Suprapubic skin (tissue), 3 donors: ENCODE results near the gene SRSF10.
"Not testable (repeated sequence)": the region's sequence is repeated elsewhere in the genome, so short reads cannot be mapped to it uniquely, and the experiment has no call there.

Experiments
- EP300 ChIP-seq: sonication (generic); formaldehyde crosslinking; IDR thresholded peaks from one replicate; pipeline ENCODE4 v1.6.1; 2017; ENCODE audit warnings: antibody characterized with exemption
- POLR2A ChIP-seq, 2 donors: fragments of 450-650 bp; IDR thresholded peaks; one replicate each; pipeline ENCODE4 v1.6.1; 2017; ENCODE audit warnings: antibody characterized with exemption in 2 of 2, mild to moderate bottlenecking in 2 of 2, moderate library complexity in 2 of 2
- TF ChIP-seq, protein P1 (sequence below), 2 donors: fragments of 200-600 bp in 1 of 2; fragments of 450-650 bp in 1 of 2; sonication (generic) in 1 of 2; IDR thresholded peaks; one replicate each; pipeline ENCODE4 v1.5.1; 2016 to 2019; ENCODE audit warnings: antibody characterized with exemption in 2 of 2, mild to moderate bottlenecking in 1 of 2, moderate library complexity in 1 of 2

DNA sequence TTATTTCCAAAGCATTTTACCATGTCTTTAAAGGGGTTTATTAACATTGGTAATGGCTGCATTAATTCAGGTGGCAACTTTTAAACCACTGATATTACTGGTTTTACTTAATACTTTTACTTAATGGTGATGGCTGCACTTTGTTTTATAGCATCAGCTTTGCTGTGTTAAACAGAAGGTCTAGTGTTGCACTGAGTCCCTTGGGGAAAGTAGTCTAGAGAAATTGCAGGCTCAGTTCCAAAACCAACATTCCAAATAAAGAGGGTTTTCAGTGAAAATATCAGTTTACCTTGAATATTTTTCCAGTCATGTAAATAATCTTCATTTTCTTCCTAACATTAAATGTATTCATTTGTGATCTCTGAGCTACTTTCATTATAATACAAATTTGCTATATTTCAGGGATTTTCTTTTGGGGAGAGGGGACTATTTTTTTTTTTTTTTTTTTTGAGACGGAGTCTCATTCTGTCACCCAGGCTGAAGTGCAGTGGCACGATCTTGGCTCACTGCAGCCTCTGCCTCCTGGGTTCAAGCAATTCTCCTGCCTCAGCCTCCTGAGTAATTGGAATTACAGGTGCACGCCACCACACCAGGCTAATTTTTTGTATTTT lies 28.6 kb upstream of the SRSF10 start:
- TF ChIP-seq, protein P1, sequence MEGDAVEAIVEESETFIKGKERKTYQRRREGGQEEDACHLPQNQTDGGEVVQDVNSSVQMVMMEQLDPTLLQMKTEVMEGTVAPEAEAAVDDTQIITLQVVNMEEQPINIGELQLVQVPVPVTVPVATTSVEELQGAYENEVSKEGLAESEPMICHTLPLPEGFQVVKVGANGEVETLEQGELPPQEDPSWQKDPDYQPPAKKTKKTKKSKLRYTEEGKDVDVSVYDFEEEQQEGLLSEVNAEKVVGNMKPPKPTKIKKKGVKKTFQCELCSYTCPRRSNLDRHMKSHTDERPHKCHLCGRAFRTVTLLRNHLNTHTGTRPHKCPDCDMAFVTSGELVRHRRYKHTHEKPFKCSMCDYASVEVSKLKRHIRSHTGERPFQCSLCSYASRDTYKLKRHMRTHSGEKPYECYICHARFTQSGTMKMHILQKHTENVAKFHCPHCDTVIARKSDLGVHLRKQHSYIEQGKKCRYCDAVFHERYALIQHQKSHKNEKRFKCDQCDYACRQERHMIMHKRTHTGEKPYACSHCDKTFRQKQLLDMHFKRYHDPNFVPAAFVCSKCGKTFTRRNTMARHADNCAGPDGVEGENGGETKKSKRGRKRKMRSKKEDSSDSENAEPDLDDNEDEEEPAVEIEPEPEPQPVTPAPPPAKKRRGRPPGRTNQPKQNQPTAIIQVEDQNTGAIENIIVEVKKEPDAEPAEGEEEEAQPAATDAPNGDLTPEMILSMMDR (IDR thresholded peaks at IDR 0.05) = not testable (repeated sequence)
- TF ChIP-seq POLR2A (IDR thresholded peaks at IDR 0.05); EP300: not testable (repeated sequence)
